NCI-H2171 treated with DMSO at 0.1 percent for 48 hours (cell line): ENCODE data around the gene ANKRD17.
A peak's percentile ranks its signal among the peaks of the same experiment; 100 is the strongest.

Experiments
- DNase-seq: peaks from one replicate; lab custom pipeline; 2025; lab: John Stamatoyannopoulos, UW

Gene ANKRD17

DNA sequence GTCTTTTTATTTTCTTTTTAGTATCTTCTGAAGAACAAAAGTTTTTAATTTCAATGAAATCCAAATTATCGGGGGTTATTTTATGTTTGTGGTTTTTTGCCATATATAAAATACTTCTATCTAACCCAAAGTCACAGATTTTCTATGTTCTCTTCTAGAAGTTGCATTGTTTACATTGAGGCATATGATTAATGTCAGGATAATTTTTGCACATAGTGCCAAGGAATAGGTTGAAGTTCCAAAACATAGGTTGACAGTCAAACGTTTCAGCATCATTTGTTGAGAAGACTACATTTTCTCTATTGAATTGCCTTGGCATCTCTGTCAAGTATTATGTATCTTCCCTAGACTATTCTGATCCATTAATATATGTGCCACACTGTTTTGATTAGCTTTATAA is 64.5 kb downstream of the ANKRD17 start:
- no peak for DNase-seq

DNA sequence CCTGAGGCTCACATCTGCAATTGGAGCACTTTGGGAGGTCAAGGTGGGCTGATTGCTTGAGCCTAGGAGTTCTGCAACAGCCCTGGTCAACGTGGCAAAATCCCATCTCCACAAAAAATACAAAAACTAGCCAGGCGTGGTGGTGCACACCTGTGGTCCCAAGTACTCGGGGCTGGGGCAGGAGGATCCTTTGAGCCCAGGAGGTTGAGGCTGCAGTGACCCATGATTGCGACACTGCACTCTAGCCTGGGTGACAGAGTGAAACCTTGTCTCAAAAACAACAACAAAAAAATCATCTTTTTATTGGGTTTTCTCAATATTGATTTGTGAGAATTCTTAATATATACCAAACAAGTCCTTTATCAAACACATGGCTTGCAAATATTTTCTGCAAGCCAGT is 64.9 kb downstream of the ANKRD17 start:
- no peak for DNase-seq

DNA sequence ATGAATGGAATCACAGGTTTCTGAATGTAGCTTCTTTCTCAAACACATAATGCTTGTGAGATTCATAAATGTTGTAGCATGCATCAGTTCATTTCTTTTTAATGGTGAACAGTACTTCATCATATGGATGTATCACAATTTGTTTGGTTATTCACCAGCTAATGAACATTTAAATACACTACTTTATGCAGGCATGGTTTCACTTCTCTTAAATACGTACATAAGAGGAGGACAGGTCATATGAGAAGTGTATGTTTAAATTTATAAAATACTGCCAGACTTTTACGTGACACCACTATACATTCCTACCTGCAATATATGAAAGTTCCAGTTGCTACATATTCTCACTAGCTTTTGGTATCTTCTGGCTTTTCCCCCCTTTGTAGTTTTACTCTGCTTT is 65.4 kb downstream of the ANKRD17 start:
- DNase-seq, result no peak

DNA sequence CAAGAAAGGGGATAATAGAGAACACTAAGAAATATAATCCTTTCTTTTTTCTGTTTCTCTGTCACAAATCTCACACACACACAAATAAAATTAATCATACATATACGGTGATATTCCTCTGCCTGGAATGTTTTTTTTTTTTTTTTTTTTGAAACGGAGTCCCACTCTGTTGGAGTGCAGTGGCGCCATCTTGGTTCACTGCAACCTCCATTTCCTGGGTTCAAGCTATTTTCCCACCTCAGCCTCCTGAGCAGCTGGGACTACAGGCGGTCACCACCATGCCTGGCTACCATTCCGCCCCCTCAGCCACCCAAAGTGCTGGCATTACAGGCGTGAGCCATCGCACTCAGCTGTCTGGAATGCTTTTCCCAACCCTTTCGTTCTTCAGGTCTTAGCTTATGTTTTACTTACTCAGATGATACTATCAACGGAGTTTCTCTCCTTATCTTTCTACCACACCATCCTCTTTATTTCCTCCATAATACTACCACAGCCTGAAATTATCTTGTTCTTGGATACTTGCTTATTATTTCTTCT is 69.3 kb downstream of the ANKRD17 start:
- DNase-seq, result no peak

DNA sequence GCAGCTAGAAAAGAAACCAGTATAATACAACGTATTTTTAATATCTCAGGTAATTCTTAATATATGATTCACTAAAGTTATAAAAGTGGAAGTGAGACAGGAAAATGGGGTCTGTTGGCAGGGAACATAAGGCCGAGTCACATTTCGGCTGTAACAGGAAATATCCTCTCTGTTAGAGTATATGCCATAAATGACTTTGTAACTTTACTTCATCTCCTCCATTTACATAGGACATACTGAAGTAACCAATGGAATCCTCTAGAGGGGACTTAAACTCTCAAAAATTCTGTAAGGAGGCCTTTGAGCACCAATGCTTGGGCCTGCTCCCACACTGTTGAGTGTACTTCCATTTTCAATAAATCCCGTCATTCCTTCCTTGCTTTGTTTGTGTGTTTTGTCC is 71.3 kb downstream of the ANKRD17 start:
- DNase-seq, result no peak

DNA sequence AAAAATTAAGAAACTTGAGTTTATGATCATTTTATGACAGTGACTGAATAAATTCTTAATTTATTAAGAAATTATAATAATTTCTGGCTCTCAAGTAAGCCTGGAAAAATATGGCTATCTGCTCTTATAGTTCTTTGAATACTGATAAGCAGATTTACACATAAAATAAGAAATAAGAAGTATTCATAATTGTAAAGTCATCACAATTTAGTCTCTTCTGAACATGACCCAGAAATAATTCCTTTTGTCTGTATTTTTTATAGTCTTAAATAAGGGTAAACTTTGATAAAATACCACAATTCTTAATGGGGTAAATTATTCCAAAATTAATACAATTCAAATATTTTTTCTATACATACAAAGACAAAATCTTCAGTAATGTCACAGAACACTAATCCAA is 72.7 kb downstream of the ANKRD17 start:
- DNase-seq, result no peak

DNA sequence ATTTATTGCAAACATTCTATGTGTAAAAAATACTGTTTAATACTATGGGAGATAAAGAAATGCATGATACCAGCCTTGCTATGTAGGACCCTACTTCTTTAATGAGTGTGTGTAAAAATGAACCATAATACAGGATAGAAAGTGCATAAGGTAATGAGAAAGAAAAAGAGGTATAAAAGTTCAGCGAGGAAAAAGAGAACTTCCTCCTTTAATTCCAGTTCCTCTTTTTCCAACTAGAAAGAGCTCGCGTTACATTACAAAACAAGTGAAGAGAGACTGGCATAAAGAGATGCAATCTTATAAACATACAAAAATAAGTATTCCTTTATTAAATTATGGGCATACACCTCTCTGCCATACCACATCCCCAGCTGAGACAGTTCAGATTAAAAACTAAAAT is 77.4 kb downstream of the ANKRD17 start:
- no peak for DNase-seq

DNA sequence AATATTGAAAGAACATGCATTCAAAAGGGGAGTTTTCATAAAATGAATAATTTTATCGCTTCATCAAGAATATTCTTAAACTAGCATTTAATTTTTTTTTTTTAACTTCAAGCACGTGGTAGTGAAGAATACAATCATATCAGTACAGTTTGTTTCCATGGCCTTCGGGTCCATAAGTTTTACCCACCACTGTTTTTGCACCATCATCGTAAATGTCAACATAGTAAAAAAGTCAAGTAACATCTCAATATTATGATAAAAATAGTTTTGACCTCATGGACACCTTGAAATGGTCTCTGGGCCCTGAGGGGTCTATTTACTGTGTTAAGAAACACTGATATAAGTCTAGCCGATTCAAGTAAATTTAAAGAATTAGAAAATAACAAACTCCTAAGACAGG is 80.2 kb downstream of the ANKRD17 start:
- DNase-seq, result no peak

DNA sequence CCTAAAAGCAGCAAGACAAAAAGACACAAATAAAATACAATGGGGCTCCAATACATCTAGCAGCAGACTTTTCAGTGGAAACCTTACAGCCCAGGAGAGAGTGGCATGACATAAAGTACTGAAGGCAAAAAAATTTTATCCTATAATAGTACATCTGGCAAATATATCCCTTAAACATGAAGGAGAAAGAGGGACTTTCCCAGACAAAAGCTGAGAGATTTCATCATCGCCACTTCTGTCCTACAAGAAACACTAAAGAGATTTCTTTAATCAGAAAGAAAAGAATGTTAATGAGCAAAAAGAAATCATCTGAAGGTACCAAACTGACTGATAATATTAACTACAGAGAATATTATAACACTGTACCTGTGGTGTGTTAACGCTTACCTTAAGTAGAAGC is 86.4 kb downstream of the ANKRD17 start:
- DNase-seq, result no peak

DNA sequence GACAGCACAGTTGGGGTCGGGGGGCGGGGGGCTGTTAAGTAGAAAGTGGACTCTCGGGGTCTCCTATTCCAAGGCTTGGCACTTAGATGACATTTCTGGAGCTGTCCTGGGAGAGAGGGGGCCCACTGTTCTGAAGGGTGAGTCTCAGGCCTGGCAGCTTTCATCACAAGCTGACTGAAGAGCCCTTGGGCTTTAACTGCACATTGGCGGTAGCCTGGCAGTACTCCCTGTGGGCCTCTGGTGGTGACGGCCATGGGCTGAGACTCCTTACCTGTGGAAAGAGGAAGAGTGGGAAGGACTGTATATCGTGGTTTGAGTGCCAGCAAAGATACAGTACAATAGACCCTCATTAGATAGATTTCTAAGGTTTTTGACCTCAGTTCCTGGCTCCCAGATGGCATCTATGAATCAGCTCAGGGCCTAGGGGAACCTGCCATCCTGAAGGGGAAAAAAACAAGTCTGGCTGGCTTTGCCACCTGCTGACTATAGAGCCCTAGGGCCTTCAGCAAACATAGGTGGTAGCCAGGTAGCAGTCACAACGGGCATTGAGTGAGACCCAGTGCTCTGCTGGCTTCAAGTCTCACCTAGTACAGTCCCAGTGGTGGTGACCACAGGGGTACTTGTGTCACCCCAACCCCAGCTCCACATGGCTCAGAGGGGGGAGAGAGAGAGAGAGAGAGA is 87.9 kb downstream of the ANKRD17 start:
- no peak for DNase-seq

DNA sequence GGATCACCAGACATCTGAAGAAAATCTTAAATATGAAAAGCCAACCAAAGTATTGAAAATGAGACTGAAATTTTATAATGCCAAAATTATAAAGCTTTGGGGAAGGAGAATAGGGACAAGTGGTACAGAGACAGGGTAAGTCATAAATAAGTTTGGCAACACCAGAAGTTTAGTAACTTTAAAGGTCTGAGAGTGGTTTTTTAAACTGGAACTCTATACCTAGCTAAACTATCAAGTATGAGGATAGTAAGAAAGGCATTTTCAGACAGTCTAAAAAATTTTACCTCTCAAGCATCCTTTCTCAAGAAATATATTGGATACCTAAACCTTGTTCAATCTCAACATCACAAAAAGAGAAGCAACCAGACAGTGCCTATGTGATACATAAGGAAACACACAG is 92.4 kb downstream of the ANKRD17 start:
- no peak for DNase-seq

DNA sequence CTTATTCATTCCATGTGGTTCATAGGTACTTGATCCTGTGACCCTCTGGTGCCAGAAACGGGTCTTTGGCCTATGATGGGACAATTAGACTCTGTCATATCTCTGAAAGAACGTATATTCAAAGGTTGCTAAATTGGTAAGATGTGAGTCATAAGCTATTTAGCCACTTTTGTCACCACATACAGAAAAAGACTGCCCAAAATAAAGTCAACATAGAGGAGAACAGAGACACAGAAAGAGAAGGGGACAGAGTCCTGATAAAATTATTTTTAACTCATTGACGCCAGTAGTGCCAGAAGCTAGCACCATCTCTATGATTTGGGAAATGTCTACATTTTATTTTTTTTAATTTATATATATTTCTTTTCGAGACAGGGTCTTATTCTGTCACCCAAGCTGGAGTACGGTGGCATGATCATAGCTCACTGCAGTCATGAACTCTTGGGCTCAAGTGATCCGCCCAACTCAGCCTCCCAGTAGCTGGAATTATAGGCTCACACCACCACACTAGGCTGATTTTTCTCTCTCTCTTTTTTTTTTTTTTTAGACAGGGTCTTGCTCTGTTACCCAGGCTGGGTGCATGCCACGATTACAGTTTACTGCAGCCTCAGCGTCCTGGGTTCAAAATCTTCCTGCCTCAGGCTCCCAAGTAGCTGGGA is 96.9 kb downstream of the ANKRD17 start:
- DNase-seq, result no peak

DNA sequence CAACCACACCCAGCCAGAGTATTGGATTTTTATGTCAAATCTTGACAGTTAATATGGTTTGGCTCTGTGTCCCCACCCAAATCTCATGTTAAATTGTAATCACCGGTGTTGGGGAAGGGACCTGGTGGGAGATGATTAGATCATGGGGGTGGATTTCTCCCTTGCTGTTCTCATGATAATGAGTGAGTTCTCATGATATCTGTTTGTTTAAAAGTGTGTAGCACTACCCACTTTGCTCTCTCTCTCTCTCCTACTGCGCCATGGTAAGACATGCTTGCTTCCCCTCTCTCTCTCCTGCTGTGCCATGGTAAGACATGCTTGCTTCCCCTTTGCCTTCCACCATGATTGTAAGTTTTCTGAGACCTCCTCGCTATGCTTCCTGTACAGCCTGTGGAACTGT is 102.2 kb downstream of the ANKRD17 start:
- no peak for DNase-seq

DNA sequence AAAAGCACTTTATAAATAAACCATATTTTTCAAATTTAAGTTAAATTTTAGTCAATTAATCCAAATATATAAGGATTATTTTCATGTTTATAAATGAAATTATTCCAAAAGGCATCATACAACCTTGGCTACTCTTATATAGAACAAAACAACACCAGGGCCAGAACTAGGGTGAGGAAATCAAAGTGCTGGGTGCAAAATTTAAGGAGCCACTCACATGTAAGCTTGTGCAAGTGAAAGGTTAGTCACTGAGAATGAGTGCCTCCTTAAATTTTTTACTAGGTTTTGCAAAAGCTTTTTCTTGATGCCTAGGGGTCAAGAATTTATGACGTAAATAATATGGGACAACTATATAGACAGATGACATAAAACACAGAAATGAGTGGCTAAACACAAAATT is 105.7 kb downstream of the ANKRD17 start:
- no peak for DNase-seq

DNA sequence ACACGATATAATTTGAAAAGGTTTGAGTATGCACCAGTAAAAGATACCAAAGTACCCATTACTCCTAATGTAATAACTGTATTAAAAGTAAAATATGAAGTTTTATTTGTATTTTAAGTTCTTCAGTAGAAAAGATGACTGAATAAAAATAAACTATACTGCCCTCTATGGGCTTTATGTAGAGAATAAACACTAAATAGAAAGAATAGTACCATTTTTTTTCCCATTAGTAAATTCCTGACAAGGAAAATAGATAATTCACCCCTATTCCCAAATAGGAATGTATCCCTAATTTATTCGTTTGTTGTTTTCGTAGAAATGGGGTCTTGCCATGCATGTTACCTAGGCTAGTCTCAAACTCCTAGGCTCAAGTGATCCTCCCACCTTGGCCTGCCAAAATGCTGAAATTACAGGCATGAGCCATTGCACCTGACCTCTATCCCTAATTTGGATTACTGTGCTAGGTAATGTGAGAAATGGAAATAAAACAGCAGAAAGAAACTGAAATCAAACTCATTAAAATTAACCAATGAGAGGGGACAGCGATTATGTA is 115.5 kb downstream of the ANKRD17 start:
- DNase-seq, result no peak

DNA sequence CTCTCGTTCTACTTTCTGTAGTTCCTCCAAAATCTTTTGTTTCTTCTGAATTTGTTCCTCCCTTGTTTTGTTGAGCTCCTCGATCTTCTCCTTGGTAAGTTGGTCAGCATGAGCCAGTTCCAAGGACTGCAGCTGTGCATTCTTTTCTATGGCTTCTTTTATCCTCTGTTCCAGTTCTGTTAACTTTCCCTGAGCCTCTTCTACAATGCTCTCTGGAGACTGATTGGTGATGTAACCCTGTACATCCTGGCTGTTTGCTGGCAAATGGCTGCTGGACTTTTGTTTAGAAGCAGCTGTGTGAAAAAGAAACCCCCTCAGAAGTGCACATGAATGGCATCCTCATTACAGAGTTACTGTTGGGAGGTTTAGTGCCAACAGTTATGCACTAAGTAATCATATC is 118.6 kb downstream of the ANKRD17 start:
- DNase-seq, result no peak

DNA sequence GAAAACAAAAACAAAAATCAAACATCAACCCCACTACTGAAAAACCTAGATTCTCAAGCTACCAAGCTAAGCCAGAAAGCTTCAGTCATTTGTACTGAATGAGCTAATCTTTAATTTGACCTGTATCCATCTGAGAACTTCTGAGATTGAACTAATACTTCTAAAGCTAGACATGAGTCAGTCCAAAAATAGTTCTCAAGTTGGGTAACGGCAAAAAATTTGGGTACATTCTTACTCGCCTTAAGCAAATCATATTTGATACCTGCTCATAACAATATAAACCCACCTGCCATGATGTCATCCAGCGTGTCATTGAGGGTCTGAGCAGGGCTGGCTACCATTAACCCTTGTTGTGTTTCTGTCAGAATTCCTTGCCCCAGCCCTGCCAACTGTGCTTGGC is 119.4 kb downstream of the ANKRD17 start:
- no peak for DNase-seq

DNA sequence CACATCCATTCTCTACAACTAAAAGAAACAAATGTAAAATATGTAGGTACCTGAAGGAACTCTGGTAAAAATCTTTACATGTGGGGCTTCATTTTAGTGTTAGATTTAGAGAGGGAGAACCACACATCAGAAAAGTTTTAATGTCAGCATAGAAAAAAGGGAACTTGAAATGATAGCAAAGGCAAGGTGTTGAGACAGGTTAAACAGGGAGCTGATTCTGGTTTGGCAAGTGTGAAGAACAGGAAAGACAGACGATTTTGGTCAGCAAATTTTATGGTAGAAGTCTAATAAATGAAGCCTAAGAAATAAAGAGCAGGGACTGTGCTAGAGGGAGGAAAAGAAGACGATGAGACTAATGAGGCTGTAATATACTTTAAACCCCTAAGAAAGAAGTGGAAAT is 121.5 kb downstream of the ANKRD17 start:
- no peak for DNase-seq

DNA sequence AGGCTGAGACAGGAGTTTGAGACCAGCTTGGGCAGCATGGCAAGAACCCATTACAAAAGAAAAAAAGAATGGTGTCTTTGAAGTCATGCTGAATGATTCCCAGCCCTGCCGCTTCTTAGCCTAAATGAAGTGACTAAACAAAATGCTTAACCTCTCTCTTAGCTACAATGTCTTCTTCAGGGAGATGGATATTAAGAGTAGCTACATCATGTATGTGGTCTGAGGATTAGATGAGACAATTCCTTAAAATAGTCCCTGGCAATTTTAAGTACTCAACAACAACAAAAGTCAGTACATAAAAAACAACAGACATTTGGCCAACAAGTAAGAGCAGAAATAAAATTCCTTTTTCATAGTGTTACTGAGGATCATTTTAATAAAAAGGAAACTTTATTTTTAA is 124.8 kb downstream of the ANKRD17 start:
- DNase-seq, result no peak

DNA sequence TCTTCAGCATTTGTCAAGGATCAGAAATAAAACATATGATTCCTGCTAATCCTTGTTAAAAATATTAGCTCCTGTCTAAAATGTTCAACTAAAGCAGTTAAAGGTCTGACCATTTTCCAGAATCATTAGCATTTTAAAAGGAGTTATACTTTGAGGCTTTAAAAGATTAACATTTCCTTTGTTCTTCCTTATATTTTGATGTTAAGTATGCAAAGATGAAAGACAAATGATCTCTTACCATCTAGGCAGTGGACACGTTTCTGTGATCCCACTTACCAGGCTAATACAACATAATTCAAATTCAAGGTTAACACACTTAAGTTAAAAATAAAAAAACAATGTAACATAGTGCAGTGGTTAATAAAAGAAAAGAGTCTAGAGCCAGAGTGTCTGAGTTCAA is 127.3 kb downstream of the ANKRD17 start:
- no peak for DNase-seq

DNA sequence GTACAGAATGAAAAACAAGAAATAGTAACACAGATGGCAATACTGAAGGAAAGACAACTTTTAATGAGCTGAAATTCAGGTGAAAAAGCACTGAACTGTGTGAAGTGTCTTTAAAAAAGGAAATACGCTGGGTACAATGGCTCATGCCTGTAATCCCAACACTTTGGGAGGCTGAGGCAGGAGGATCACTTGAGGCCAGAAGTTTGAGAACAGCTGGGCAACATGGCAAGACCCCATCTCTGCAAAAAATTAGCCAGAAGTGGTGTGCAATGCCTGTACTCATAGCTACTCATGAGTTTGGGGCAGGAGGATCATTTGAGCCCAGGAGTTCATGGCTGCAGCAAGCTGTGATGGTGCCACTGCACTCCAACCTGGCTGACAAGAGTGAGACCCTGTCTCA is 129.3 kb downstream of the ANKRD17 start:
- no peak for DNase-seq

DNA sequence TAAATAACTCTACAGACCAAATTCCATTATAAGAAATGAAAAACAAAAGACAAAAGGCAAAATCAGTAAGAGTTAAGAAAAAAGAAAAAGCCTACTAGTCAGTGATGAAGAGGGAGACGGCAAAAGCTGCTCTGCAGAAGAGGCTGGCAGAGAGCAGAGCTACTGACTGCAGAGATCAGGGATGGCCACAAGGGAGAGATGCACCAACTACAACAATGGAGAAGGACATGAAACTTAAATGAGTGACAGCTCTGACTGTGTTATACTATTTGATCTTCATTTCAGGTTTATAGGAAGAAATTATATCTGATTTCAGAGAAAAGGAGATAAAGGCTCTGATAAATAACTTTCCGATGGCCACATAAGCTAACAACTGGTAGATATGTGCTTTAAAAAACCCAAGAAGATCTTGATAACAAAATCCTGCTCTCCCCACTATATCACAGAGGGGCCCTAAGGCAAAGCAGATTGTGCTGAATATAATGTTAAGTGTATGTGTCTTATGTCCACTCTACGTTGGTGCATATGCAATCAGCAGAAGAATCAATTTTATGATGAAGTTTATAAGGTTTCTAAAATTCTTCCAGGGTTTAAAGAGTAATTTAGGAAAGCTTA is 130.7 kb downstream of the ANKRD17 start:
- peak; percentile 2 for DNase-seq

DNA sequence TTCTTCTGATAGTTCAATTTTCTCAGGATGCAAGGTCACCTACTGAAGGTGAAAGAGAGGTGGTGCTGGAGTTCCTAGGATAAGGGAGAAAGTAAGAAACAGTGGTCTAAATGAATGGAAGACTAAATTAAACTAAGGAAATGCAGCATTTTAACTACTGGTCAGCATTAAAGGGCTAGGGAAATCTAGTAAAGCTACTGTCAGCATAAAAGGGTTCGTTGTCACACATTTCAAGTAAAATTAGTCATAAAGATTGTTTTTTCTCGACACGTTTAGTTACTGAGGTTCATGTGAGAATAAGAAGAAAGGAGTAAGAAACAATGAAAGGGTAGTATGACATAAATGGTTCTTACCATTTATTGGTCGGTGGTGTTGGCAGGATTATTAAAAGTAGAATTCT is 149.1 kb downstream of the ANKRD17 start:
- DNase-seq, result no peak
